GM04503 (cell line): ENCODE measurements around the gene ANKFN1.

Experiments used
- DNase-seq: peaks from one replicate; pipeline ENCODE4 v3.0.0-alpha.2; 2012; ENCODE audit warnings: low read depth

Gene ANKFN1

DNA sequence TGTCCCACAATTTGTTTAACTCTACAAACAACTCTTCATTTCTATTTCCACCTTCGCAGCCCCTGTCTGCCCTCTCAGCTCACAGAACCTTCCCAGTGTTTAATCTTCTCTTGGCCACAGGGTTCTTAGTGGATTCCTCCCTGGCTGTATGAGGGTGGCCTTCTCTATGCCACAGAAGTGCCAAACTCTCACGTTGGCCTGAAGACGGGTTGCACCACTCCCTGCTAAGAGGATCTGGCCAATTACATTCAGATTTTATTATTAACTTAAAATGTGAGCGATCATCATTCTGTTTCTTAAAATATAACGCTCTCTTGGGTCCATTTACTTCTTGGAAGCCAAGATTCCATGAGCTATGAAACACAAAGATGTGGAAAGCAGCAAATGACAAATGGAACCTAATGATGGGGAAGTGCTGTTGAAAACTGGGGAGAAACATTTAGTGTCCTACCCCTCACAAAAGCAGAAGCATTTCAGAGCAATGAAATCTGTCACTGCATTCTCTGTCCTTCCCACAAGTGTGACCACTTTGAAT, 348.9 kb downstream of the ANKFN1 start:
- no peak for DNase-seq

- no peak for DNase-seq
These were observed 352.0 kb downstream of the ANKFN1 start for GRCh38 chr17:56505154-56505756.

DNA sequence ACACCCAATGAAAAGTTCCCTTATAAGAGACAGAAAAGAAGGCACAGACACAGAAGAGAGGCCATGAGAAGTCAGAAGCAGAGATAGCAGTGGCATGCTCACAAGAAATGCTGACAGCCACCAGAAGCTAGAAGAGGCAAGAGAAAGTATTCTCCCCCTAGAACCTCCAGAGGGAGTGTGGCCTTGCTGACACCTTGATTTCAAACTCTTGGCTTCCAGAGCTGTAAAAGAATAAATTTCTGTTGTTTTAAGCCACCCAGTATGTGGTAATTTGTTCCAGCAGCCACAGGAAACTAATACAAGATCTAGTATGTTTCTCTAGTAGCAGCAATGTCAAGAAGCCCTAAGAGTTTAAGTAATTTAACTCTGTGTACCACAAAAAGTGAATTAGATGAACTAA, 353.1 kb downstream of the ANKFN1 start:
- no peak for DNase-seq

DNA sequence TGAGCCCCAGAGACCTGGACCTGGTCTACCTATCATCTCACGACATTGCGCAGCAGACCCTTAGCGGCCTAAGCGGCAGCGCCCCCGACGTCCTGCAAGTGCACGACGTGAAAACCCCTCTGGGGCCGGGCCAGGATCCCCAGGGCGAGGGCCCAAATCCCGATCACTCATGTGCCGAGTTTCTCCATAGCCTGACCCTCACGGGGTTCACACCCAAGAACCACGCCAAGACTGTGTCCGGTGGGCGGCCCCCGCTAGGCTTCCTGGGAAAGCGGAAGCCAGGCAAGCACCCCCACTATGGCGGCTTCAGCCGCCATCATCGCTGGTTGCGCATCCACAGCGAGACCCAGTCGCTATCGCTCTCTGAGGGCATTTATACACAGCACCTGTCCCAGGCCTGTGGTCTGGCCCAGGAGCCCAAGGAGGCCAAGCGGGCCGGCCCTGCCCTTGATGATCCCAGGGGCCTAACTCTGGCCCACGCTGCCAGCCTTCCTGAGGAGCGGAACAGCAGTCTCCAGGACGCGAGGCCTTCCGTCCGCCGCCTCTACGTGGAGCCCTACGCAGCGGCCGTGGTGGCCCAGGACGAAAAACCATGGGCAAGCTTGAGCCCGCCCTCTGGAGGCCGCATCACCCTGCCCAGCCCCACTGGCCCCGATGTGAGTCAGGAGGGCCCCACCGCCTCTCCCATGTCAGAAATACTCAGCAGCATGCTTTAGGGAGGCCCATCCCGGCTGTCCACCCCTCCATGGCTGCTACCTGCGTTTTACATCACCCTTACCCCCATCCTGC, 357.5 kb downstream of the ANKFN1 start:
- no peak for DNase-seq

DNA sequence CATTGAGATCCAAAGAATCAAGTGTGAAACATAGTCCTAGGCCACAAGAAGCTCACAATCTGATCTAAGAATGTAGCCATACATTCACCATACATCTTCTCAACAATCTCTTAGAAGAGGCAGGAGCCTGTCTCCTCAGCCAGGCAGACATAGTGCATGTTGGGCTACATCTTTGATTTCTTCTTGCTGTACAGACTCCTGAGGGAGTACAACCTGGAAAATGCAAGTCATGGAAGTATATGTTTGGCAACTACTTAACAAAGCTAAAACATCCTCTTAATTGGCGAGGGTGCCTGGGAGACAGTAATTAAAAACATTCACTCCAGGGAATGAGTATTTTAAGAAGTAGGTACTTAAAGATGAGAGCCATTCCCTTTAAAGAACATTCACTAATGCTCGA, 361.0 kb downstream of the ANKFN1 start:
- no peak for DNase-seq

- no peak for DNase-seq
These were observed 361.6 kb downstream of the ANKFN1 start for GRCh38 chr17:56514899-56515298.

GRCh38 chr17:56521414-56522141, 368.3 kb downstream of the ANKFN1 start:
- DNase-seq: no peak

- no peak for DNase-seq
These were observed 369.8 kb downstream of the ANKFN1 start for GRCh38 chr17:56523042-56523441.

- DNase-seq: no peak
These were observed 375.4 kb downstream of the ANKFN1 start for GRCh38 chr17:56528696-56529095.

- DNase-seq: no peak
These were observed 379.7 kb downstream of the ANKFN1 start for GRCh38 chr17:56532926-56533325.

DNA sequence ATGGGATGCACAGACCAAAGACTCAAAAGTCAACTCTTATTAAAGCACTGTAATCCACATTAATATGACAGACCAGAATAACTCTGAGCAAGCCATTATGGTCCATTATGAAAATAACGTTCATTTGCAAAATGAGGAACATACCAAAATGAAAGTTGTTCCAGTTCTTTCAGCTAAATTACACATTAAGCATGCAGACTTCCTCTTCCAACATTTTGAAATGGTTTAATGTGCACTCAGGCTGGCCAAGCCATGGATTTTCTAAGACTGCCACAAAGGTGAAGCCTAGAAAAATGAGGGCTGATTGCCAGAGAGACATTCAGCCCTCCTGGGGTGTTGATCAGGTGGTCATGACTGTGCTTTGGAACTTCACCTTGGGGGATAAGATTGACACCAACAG, 383.5 kb downstream of the ANKFN1 start:
- no peak for DNase-seq

DNA sequence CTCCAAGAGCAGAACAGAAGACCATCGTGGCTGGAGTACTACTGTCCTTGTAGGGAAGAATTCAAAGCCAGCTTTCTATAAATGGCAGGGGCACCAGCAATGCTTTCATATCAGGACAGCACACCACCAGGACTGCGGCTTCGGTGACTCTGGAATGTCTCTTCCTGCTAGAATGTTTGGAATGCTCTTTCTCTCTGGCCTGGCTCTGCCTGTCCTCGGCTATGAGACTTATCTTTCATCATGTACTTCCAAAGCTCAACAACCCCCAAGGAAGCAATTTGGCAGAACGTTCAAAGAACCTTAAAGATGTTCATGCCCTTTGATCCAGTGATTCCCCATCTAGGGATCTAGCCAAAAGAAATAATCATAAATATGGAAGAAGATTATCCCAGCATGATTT, 387.6 kb downstream of the ANKFN1 start:
- DNase-seq: no peak

DNA sequence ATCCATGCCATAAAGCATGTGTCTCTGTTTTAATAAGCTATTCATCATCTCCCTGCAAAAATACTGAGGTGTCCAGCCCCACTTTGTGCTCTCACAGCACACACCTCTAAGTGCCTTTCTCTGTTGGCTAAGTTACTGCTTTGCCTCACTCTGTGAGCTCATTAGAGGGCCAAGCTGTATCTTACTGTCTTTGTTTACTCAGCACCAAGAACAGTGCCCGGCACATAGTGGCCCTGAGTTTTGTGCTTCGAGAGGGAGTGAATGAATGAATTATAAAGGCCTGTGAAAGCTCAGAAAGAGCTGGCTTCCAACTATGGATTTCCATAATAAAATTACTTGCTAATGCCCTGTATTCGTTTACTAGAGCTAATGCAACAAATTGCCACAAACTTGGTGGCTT, 390.0 kb downstream of the ANKFN1 start:
- DNase-seq: no peak

DNA sequence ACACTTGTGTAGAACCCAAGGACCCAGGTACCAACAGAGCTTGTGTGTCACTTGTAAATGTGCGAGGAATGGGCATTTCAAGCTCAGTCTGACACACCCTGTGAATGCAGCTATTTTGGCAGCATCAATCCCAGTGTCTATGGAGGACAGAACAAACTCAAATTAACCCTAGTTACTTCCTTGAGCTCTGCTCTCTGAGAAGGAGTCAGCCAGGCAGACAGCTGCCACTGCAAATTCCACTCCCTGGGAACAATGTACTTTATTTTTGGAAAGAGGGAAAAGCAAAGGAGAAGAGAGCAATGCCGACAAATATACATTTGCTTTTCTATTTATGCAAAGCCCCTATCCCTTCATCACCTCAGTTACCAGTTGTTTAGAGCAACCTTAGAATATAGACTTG, 391.8 kb downstream of the ANKFN1 start:
- no peak for DNase-seq

DNA sequence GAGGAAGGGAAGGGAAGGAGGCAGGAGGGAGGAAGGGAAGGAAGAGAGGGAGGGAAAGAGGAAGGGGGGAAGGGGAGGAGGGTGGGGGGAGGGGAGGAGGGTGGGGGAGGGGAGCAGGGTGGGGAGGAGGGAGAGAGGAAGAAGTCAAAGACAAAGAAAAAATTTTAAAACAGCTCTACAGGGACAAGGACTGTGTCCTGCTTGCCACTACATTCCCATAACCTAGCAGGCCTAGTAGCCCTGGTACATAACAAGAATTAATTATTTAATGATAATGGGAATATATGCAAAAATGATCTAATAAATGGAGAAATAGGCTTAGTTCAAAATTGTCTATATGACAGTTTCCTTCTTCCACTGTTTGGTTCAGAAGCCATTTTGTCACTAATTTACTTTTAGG, 392.7 kb downstream of the ANKFN1 start:
- DNase-seq: no peak

GRCh38 chr17:56548661-56549060, 395.4 kb downstream of the ANKFN1 start:
- no peak for DNase-seq

DNA sequence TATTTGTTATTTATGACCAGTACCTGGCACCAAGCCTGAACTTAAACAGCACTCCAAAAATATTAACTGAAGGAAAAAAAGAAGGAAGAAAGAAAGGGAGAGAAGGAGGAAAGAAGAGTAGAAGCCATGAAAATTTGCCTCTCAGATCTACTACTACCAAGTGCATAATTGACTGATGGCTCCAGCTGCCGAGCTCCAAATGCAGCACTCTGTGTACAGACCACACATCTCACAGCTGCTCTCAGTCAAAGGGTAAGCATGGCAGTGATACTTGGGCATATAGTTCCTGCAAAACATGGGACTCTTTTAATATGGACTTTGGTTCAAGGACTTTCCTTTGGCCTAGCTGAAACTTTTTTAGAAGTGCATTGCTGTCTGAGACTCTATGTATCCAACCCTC, 396.2 kb downstream of the ANKFN1 start:
- no peak for DNase-seq

GRCh38 chr17:56557682-56558081, 404.4 kb downstream of the ANKFN1 start:
- no peak for DNase-seq

DNA sequence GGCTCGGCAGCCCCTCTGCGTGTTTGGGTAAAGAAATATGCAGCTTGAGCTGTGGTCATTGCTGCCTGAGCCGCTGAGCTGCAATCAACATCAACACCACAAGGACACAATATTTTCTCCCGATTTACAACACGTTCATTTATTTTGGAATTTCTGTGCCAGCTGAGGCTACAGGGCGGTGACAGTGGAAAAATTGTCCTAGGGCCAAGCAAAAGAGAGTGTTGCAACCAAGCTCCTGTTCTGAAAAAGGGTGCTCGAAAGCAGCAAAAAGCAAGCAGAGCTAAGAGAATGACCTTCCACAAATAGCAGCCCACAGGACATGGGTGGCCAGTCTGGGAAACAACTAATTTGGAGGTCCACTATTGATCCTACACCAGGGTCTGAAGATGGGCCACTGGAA, 404.8 kb downstream of the ANKFN1 start:
- DNase-seq: no peak
